SIG-M5 treated with dmso at 0.1 percent for 504 hours (cell line): ENCODE measurements around the gene DNAJA1.
"Not testable (repeated sequence)": the region's sequence is repeated elsewhere in the genome, so short reads cannot be mapped to it uniquely, and the experiment has no call there.

ENCODE experiments used
- DNase-seq: peaks from one replicate; lab custom pipeline; 2025; ENCODE audit not compliant: unreplicated experiment; lab: John Stamatoyannopoulos, UW

The DNAJA1 gene

DNA sequence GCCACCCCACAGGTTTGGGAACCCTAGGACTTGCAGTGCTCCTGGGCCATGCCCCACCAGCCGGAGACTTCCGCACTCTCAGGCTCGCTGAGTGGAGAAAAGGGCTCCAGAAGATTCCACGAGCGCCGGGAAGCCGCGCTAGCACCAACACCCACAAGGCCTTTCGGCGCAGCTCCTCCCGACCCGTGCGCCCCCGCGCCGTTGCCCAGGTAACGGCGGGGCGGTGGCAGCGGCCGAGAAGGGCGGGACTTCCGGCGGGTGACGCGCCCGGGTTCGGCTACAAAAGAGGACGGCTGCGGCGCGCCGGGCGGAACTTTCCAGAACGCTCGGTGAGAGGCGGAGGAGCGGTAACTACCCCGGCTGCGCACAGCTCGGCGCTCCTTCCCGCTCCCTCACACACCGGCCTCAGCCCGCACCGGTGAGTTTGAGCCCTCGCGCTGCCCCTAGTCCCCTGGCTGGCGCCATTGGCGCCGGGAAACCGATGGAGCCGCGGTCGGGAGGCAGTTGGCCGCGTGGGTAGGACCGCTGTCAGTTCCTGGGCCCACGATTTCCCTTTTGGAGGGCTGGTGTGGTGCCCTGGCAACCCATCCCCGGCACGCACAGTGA lies at the start of gene DNAJA1:
Gene DNAJA1, plus strand, starts transcription at position 308 of the 606 bp plus-strand sequence. CDS start 1,212 bp downstream, outside the sequence.
- DNase-seq, result peak; percentile 91

GRCh38 chr9:32978051-32978450 lies 47.0 kb upstream of the DNAJA1 start:
- DNase-seq, result no peak

- no peak for DNase-seq
Observed at GRCh38 chr9:32986971-32987370, 38.1 kb upstream of the DNAJA1 start.

- no peak for DNase-seq
Observed at GRCh38 chr9:32989660-32990059, 35.4 kb upstream of the DNAJA1 start.

- DNase-seq, result no peak
Observed at GRCh38 chr9:32991897-32992594, 33.0 kb upstream of the DNAJA1 start.

DNA sequence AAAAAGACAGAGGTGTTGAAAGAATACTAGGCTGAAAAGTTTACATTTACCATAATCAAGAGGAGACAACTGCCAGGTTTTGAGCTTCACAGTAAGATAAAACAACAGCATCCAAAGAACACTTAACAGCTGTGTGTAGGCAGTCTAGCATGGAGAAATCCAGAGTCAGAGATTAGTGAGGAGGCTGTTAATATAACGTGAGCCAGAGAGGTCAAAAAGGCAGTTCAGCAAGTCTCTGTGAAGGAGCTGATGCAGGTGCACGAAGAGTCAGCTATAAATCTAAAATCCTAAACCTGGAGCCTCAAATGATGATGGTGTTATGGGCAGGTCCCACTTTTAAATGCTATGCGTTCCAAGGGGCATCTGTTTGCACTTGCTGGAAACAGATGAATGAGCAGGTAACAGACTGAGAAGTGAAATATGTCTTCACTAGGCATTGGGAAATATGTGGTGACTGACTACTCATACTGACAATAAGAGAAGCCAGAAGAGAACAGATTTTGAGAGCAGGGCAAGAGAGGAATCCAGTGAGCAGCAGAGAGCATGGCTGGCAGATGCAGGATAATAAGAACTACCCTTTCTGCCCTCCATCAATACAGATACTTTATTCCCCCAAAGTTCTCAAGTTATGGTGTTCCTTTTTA lies 32.4 kb upstream of the DNAJA1 start:
- DNase-seq, result peak; percentile 61

GRCh38 chr9:33000682-33001055 lies 24.4 kb upstream of the DNAJA1 start:
- not testable (repeated sequence) for DNase-seq

DNA sequence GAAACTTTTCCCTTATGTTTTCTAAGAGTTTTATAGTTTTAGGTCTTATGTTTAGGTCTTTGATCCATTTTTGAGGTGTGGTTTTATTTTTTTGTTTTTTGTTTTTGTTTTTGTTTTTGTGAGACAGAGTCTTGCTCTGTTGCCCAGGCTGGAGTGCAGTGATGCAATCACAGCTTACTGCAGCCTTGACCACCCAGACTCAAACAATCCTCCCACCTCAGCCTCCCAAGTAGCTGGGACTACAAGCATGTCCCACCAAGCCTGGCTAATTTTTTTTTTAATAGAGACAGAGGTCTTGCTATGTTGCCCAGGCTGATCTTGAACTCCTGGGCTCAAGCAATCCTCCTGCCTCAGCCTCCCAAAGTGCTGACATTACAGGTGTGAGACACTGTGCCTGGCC lies 19.7 kb upstream of the DNAJA1 start:
- not testable (repeated sequence) for DNase-seq

GRCh38 chr9:33007755-33008154 lies 17.3 kb upstream of the DNAJA1 start:
- DNase-seq, result no peak

DNA sequence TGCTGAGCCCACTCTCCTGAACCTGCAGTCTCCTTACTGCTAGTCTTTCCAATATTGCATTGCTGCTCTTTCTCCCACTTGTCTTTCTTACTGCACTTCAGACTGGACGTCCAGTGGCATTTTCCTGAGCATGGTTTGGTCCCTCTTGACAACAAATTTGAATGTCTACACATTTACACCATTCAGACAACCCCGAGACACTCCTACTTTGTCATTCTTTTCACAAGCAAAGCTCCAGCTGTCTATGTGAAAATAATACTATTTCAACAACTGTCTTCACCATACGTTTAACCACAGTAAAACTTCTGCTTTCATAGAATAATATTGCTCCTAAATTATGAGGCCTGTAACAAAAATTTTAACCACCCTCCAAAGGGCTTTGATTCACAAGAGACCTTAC lies 13.2 kb upstream of the DNAJA1 start:
- peak; percentile 19 for DNase-seq

DNA sequence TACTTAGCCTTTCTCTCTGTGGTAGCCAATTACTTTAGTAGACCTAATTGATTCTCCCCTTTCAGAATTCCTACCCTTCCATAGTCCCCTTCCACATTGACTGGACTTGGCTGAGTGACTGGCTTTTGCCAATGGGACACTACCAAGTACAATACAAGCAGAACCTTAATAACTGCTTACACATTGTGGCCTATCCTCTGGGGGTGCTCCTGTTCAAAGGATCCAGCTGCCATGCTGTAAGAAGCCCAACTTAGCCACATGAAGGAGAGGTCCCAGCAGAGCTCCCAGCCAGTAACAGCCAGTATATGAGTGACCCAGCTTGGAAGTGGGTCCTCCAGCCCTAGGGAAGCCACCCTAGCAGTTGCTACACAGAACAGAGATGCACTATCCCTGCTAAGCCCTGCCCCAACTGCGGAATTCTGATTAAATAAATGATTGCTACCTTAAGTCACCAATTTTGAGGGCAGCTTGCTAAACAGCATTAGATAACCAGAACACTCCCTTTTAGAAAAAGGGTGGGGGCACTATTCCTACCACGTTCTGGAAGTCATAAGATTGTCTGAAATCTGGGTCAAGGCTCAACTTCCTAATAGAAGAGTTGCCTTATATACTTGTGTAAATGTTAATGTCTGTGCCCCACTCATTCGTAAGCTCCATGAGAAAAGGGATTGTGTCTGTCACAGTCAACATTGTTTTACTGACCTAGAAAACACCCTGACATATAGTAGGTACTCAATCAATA lies 12.6 kb upstream of the DNAJA1 start:
- no peak for DNase-seq

- DNase-seq, result no peak
Observed at GRCh38 chr9:33013962-33014664, 11.0 kb upstream of the DNAJA1 start.

DNA sequence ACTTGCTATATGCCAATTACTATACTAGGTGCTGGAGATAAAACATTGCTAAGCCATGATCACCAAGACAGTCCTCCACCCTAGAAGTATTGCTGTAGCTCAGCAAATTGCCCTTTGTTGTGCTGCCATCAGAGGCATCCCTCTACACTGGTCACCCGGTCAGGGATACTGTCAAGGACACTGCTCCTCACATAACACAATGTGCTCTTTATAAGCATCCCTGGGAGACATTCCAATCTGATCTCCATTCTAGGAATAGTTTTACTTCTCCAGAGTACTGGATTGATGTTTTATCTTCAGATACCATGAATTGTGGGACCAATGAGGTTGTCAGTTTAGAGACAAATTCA lies 10.4 kb upstream of the DNAJA1 start:
- DNase-seq, result no peak

- DNase-seq, result no peak
Observed at GRCh38 chr9:33017283-33018041, 7.6 kb upstream of the DNAJA1 start.

DNA sequence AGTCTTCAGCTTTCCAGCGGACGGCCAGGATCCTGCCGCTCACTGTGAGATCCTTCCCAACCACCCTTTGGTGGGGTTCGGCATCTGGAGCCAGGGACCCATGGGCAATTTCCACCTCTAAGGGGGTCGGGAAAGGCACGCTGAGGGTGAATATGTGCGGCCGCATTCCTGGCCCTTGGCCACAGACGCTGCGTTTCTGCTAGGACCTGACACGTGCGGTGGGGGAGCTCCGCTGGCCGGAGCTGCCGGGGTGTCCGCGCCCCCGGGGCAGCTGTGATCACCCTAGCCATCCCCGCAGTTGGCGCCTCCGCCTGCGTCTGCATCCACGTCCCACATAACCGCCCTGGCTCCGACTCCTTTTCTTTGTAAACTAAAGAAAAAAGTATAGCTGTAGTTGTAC lies 5.3 kb upstream of the DNAJA1 start:
- no peak for DNase-seq

DNA sequence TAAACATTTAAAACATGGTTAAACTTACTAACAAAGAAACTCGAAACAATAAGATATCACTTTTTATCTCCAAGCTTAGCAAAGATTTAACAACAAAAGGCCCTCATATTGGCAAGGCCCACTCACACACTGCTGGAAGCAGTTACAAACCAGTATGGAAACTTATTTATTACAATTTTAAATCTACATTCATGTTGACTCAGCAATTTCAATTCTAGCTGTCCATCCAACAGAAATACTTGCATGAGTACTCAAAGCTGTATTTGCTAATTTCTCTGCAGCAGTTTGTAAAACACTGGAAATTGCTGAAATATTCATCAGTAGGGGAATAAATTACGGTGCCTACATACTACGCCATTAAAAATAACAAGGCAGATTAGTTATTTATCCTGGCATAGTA lies 2.8 kb upstream of the DNAJA1 start:
- no peak for DNase-seq

GRCh38 chr9:33022755-33023154 lies 2.3 kb upstream of the DNAJA1 start:
- DNase-seq, result no peak

- DNase-seq, result no peak
Observed at GRCh38 chr9:33023661-33024060, 1.4 kb upstream of the DNAJA1 start.

- DNase-seq, result peak; percentile 7
Observed at GRCh38 chr9:33024126-33024965, 727 bp upstream of the DNAJA1 start.
